NCI-H1092 treated with DMSO at 0.1 percent for 48 hours (cell line): ENCODE results near the gene MRPS14.
"Not testable (repeated sequence)": the region's sequence is repeated elsewhere in the genome, so short reads cannot be mapped to it uniquely, and the experiment has no call there.

ENCODE experiments used
- DNase-seq: peaks from one replicate; lab custom pipeline; 2025; lab: John Stamatoyannopoulos, UW

The MRPS14 gene

GRCh38 chr1:175023922-175024242, 657 bp upstream of the MRPS14 start:
- not testable (repeated sequence) for DNase-seq

GRCh38 chr1:175019524-175019923, 3.7 kb downstream of the MRPS14 start:
- no peak for DNase-seq

GRCh38 chr1:175015243-175015642, 8.0 kb downstream of the MRPS14 start:
- DNase-seq, result no peak

- no peak for DNase-seq
Observed at GRCh38 chr1:175013445-175013844, 9.8 kb downstream of the MRPS14 start.

GRCh38 chr1:175009532-175009931, 13.7 kb downstream of the MRPS14 start:
- DNase-seq, result no peak

- no peak for DNase-seq
Observed at GRCh38 chr1:175005085-175005783, 18.0 kb downstream of the MRPS14 start.

GRCh38 chr1:175003521-175003920, 19.7 kb downstream of the MRPS14 start:
- no peak for DNase-seq

GRCh38 chr1:175002910-175003517, 20.2 kb downstream of the MRPS14 start:
- no peak for DNase-seq

GRCh38 chr1:175000697-175001187, 22.5 kb downstream of the MRPS14 start:
- DNase-seq, result no peak

GRCh38 chr1:174999936-175000696, 23.1 kb downstream of the MRPS14 start, which contains the start of gene CACYBP:
CACYBP (plus strand) TSS chr1:174999947; CDS start chr1:175000181, 234 bp downstream.
- DNase-seq, result peak; percentile 78

GRCh38 chr1:174999216-174999935, 23.8 kb downstream of the MRPS14 start:
- DNase-seq, result peak; percentile 99

GRCh38 chr1:174998569-174999215, 24.5 kb downstream of the MRPS14 start:
- DNase-seq, result peak; percentile 93

GRCh38 chr1:174997041-174997440, 26.2 kb downstream of the MRPS14 start:
- no peak for DNase-seq

GRCh38 chr1:174996476-174996875, 26.7 kb downstream of the MRPS14 start:
- DNase-seq, result no peak

GRCh38 chr1:174995916-174996315, 27.3 kb downstream of the MRPS14 start:
- DNase-seq, result no peak

GRCh38 chr1:174995121-174995520, 28.1 kb downstream of the MRPS14 start:
- no peak for DNase-seq

GRCh38 chr1:174991473-174991872, 31.8 kb downstream of the MRPS14 start:
- no peak for DNase-seq

- no peak for DNase-seq
Observed at GRCh38 chr1:174990382-174990999, 32.7 kb downstream of the MRPS14 start.

- DNase-seq, result no peak
Observed at GRCh38 chr1:174989536-174990220, 33.5 kb downstream of the MRPS14 start.

- DNase-seq, result no peak
Observed at GRCh38 chr1:174988986-174989385, 34.2 kb downstream of the MRPS14 start.

GRCh38 chr1:174988539-174988938, 34.7 kb downstream of the MRPS14 start:
- no peak for DNase-seq
